GM12878 (cell line): ENCODE results near the gene DLG4. TPM values are rescaled to one million over a fixed set of nuclear protein-coding genes. Genes with fewer than 3 reads are reported as not detected.

ENCODE experiments used
- ATF3 ChIP-seq: IDR thresholded peaks from 2 replicates; pipeline ENCODE4 v1.6.1; 2011; ENCODE audit warnings: low read depth, mild to moderate bottlenecking, low read length, moderate library complexity, borderline replicate concordance; ENCODE audit errors: extremely low read depth
- BHLHE40 ChIP-seq, 2 experiments: fragments of 450-650 bp in 1 of 2; IDR thresholded peaks; 2 replicates each; pipeline ENCODE4 v1.6.1; 2011 to 2017; ENCODE audit warnings: low read depth in 2 of 2, borderline replicate concordance in 1 of 2, improper control_type of control experiment in 1 of 2, low read length in 1 of 2, mild to moderate bottlenecking in 1 of 2
- CTCF ChIP-seq, 3 experiments: IDR thresholded peaks in 2 of 3; conservative IDR thresholded peaks in 1 of 3; 2 replicates each; pipeline ENCODE4 v1.5.1; 2011; ENCODE audit warnings: low read depth in 3 of 3, low read length in 3 of 3, mild to moderate bottlenecking in 3 of 3, control low read depth in 2 of 3, moderate library complexity in 2 of 3, inconsistent platforms in 1 of 3, mixed read lengths in 1 of 3; ENCODE audit not compliant: control insufficient read depth in 2 of 3, insufficient read depth in 1 of 3; ENCODE audit errors: extremely low read depth in 1 of 3
- EED ChIP-seq: sonication (generic); IDR thresholded peaks from 2 replicates; pipeline ENCODE4 v1.6.1; 2016; ENCODE audit warnings: antibody characterized with exemption, low read depth
- EP300 ChIP-seq, 2 experiments: fragments of 150-350 bp in 1 of 2; IDR thresholded peaks; 2 replicates each; pipeline ENCODE4 v1.6.1; 2011 to 2012; ENCODE audit warnings: low read depth in 2 of 2, low read length in 2 of 2, borderline replicate concordance in 1 of 2, improper control_type of control experiment in 1 of 2, inconsistent platforms in 1 of 2; ENCODE audit not compliant: control insufficient read depth in 1 of 2
- FOXK2 ChIP-seq: fragments of 450-650 bp; IDR thresholded peaks from 2 replicates; pipeline ENCODE4 v1.6.1; 2017; ENCODE audit warnings: mild to moderate bottlenecking, moderate library complexity
- GABPA ChIP-seq: IDR thresholded peaks from 2 replicates; pipeline ENCODE4 v1.6.1; 2014; ENCODE audit warnings: antibody characterized with exemption, low read depth, mild to moderate bottlenecking, inconsistent platforms
- HDAC6 ChIP-seq: fragments of 200-600 bp; sonication (generic); IDR thresholded peaks from one replicate; pipeline ENCODE4 v1.8.0; 2017; ENCODE audit warnings: antibody characterized with exemption; ENCODE audit not compliant: unreplicated experiment
- HSF1 ChIP-seq: fragments of 150-350 bp; IDR thresholded peaks from 2 replicates; pipeline ENCODE4 v1.6.1; 2014; ENCODE audit warnings: mild to moderate bottlenecking, low read depth, low read length
- IRF3 ChIP-seq: fragments of 450-650 bp; IDR thresholded peaks from 2 replicates; pipeline ENCODE4 v1.6.1; 2014; ENCODE audit warnings: mild to moderate bottlenecking
- MEF2A ChIP-seq: IDR thresholded peaks from 2 replicates; pipeline ENCODE4 v1.6.1; 2011; ENCODE audit warnings: low read depth, mild to moderate bottlenecking, low read length, moderate library complexity; ENCODE audit not compliant: insufficient read depth
- NBN ChIP-seq: fragments of 450-650 bp; IDR thresholded peaks from 2 replicates; pipeline ENCODE4 v1.6.1; 2016
- NKRF ChIP-seq: fragments of 450-650 bp; conservative IDR thresholded peaks from 2 replicates; pipeline ENCODE4 v1.6.1; 2017; ENCODE audit warnings: mild to moderate bottlenecking, moderate library complexity
- PAX5 ChIP-seq: IDR thresholded peaks from 2 replicates; pipeline ENCODE4 v1.6.1; 2011; ENCODE audit warnings: low read depth, low read length, borderline replicate concordance
- POLR2A ChIP-seq: IDR thresholded peaks from 2 replicates; pipeline ENCODE4 v1.6.1; 2011; ENCODE audit warnings: low read depth, mild to moderate bottlenecking, low read length
- STAT1 ChIP-seq: fragments of 450-650 bp; conservative IDR thresholded peaks from 2 replicates; pipeline ENCODE4 v1.6.1; 2014; ENCODE audit warnings: antibody characterized with exemption, mild to moderate bottlenecking
- TCF3 ChIP-seq: IDR thresholded peaks from 2 replicates; pipeline ENCODE4 v1.6.1; 2012; ENCODE audit warnings: low read depth, mild to moderate bottlenecking, low read length, borderline replicate concordance; ENCODE audit not compliant: insufficient read depth
- WRNIP1 ChIP-seq: IDR thresholded peaks from 2 replicates; pipeline ENCODE4 v1.6.1; 2011; ENCODE audit warnings: low read depth, low read length, improper control_type of control experiment, borderline replicate concordance
- ZZZ3 ChIP-seq: IDR thresholded peaks from 2 replicates; pipeline ENCODE4 v1.6.1; 2011; ENCODE audit warnings: low read depth; ENCODE audit not compliant: control insufficient read depth, insufficient read length
- polyA plus RNA-seq, 11 experiments: library from polyadenylated mRNA; depleted of rRNA in 4 of 11; unstranded in 6 of 11; stranded (reverse) in 5 of 11; fragments of >200 nt; fragmentation: Nextera tagmentation in 4 of 11; fragmentation: Illumina TruSeq in 1 of 11; extraction: Ambion mirVana in 4 of 11; extraction: Trizol in 1 of 11; gene quantifications; 1 replicate in 1 of 11; 2 replicates in 10 of 11; pipeline versions ENCODE4 v1.2.1 to v1.2.3, GENCODE V29; 2011 to 2016; ENCODE audit warnings: inconsistent platforms in 2 of 11, missing spikeins in 2 of 11, low read depth in 1 of 11
- total RNA-seq, 4 experiments: library from RNA; depleted of rRNA in 3 of 4; stranded (reverse); fragments of >200 nt in 3 of 4; fragmentation: Illumina TruSeq in 1 of 4; extraction: Trizol in 1 of 4; gene quantifications; 2 replicates each; pipeline versions ENCODE4 v1.2.1 to v1.2.3, GENCODE V29; 2013 to 2021
- TF ChIP-seq, protein P1 (sequence below): fragments of 450-650 bp; IDR thresholded peaks from 2 replicates; pipeline ENCODE4 v1.6.1; 2017; ENCODE audit warnings: mild to moderate bottlenecking

Gene DLG4
- total and polyA plus RNA-seq, 10 of the 15 experiments (the other 5 are each of a cell fraction or from before 2014, with no cell fraction given): 0.07 to 4.1 (median 1.3) TPM

DNA sequence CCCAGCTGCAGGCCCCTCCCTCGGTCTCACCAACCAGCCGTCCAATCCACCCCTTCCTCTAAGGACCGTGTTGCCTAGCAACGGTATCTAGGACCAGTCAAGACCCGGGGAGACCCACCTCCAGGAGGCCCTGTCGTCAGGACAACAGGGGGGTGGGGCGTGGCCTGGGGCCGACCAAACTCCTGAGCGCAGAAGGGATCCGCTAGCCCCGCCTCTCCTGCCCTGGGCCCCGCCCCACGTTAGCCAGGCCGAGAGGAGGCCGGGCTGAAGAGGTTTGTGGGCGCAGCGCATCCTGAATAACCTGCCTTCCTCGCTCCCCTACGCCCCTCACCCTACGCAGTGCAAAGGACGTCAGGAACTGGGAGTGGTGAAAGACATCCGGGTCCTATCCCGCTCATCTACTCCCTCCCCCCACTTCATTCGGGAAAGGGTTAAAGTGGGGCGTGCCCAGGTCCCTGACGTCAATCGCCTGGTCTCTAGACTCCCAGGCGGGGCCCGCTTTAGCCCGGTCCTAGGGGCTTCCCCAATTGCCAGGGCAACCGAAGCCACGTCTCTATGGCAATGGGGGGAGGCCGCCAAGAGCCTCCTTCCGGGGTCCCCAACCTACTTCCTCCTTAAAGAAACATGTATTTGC lies 14.7 kb downstream of the DLG4 start (continued):
- TF ChIP-seq WRNIP1 (no peak), CTCF (IDR thresholded peaks at IDR 0.05 in 2 of 3, conservative IDR thresholded peaks at IDR 0.05 in 1 of 3; ENCODE audit: control insufficient read depth in 2 of 3, extremely low read depth in 1 of 3, insufficient read depth in 1 of 3, low read depth in 3 of 3, low read length in 3 of 3) (no peak), NBN (peak; percentile 78), MEF2A (no peak), BHLHE40 (IDR thresholded peaks at IDR 0.05; ENCODE audit: borderline replicate concordance in 1 of 2, low read depth in 2 of 2, low read length in 1 of 2) (peak; percentile 4 to 21; a peak in 2 of 4 replicates), STAT1 (0 out of 2 replicates have a peak, but pooled peaks have one; percentile 33), NKRF (no peak), FOXK2 (no peak), IRF3 (no peak), EP300 (IDR thresholded peaks at IDR 0.05; ENCODE audit: borderline replicate concordance in 1 of 2, control insufficient read depth in 1 of 2, low read depth in 2 of 2, low read length in 2 of 2) (peak in 1 of 2 experiments; percentile 31; a peak in 1 of 4 replicates), ATF3 (no peak), POLR2A (peak; percentile 47; the same call in 1 of the 2 replicates), GABPA (peak; percentile 72; the same call in 1 of the 2 replicates), EED (no peak), HSF1 (no peak), HDAC6 (no peak), PAX5 (peak; percentile 86), TCF3 (no peak), ZZZ3 (no peak)
- TF ChIP-seq, protein P1, sequence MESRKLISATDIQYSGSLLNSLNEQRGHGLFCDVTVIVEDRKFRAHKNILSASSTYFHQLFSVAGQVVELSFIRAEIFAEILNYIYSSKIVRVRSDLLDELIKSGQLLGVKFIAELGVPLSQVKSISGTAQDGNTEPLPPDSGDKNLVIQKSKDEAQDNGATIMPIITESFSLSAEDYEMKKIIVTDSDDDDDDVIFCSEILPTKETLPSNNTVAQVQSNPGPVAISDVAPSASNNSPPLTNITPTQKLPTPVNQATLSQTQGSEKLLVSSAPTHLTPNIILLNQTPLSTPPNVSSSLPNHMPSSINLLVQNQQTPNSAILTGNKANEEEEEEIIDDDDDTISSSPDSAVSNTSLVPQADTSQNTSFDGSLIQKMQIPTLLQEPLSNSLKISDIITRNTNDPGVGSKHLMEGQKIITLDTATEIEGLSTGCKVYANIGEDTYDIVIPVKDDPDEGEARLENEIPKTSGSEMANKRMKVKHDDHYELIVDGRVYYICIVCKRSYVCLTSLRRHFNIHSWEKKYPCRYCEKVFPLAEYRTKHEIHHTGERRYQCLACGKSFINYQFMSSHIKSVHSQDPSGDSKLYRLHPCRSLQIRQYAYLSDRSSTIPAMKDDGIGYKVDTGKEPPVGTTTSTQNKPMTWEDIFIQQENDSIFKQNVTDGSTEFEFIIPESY: no peak
